Liver (tissue), 9 donors: ENCODE results near the gene TMEM204. TPM values are rescaled to one million over a fixed set of nuclear protein-coding genes. Genes with fewer than 3 reads are reported as not detected.

ENCODE experiments used
- DNase-seq: peaks from one replicate; pipeline ENCODE4 v3.0.0-alpha.2; 2017; ENCODE audit warnings: low spot score
- H3K27ac ChIP-seq, 2 donors: one replicate each; pipeline ENCODE4 v1.7.0; 2013; ENCODE audit warnings: inconsistent platforms in 2 of 2, low read length in 2 of 2, control low read depth in 1 of 2, low read depth in 1 of 2, mild to moderate bottlenecking in 1 of 2
- H3K27me3 ChIP-seq, 4 donors: one replicate each; pipeline versions ENCODE4 v1.6.1 to v1.7.0; 2013; ENCODE audit warnings: low read length in 3 of 4, inconsistent platforms in 1 of 4, mild to moderate bottlenecking in 1 of 4, moderate library complexity in 1 of 4; ENCODE audit not compliant: control insufficient read depth in 4 of 4, insufficient read depth in 4 of 4
- H3K36me3 ChIP-seq, 4 donors: one replicate each; pipeline versions ENCODE4 v1.6.1 to v1.7.0; 2013; ENCODE audit warnings: low read length in 3 of 4, mild to moderate bottlenecking in 3 of 4, low read depth in 1 of 4, moderate library complexity in 1 of 4; ENCODE audit not compliant: control insufficient read depth in 4 of 4, insufficient read depth in 3 of 4
- H3K4me1 ChIP-seq, 4 donors: one replicate each; pipeline versions ENCODE4 v1.6.1 to v1.7.0; 2013; ENCODE audit warnings: low read length in 3 of 4, mild to moderate bottlenecking in 3 of 4, moderate library complexity in 1 of 4; ENCODE audit not compliant: control insufficient read depth in 4 of 4, insufficient read depth in 4 of 4
- H3K4me3 ChIP-seq, 3 donors: one replicate each; pipeline versions ENCODE4 v1.6.1 to v1.7.0; 2013; ENCODE audit warnings: low read length in 3 of 3, control low read depth in 1 of 3, low read depth in 1 of 3, mild to moderate bottlenecking in 1 of 3
- H3K9ac ChIP-seq, 2 donors: one replicate each; pipeline ENCODE4 v1.7.0; 2013; ENCODE audit warnings: low read length in 2 of 2, mild to moderate bottlenecking in 2 of 2, moderate library complexity in 2 of 2, control low read depth in 1 of 2, low read depth in 1 of 2
- H3K9me3 ChIP-seq, 4 donors: one replicate each; pipeline versions ENCODE4 v1.6.1 to v1.7.0; 2013; ENCODE audit warnings: low read length in 3 of 4; ENCODE audit not compliant: control insufficient read depth in 4 of 4
- ATF3 ChIP-seq: IDR thresholded peaks from 2 replicates; pipeline ENCODE4 v1.6.1; 2016; ENCODE audit warnings: antibody characterized with exemption
- CTCF ChIP-seq: fragments of 150-350 bp; IDR thresholded peaks from 2 replicates; pipeline ENCODE4 v1.5.1; 2017; ENCODE audit warnings: improper control_type of control experiment, low read depth, low read length; ENCODE audit not compliant: missing input control
- EGR1 ChIP-seq, 2 donors: IDR thresholded peaks; 2 replicates each; pipeline ENCODE4 v1.6.1; 2016 to 2018; ENCODE audit warnings: antibody characterized with exemption in 2 of 2, low read depth in 2 of 2
- FOXA1 ChIP-seq: IDR thresholded peaks from 2 replicates; pipeline ENCODE4 v1.6.1; 2016; ENCODE audit warnings: antibody characterized with exemption
- FOXA2 ChIP-seq: IDR thresholded peaks from 2 replicates; pipeline ENCODE4 v1.6.1; 2016; ENCODE audit warnings: antibody characterized with exemption
- GABPA ChIP-seq, 2 donors: IDR thresholded peaks in 1 of 2; conservative IDR thresholded peaks in 1 of 2; 2 replicates each; pipeline ENCODE4 v1.6.1; 2016; ENCODE audit warnings: antibody characterized with exemption in 2 of 2, mild to moderate bottlenecking in 1 of 2, moderate library complexity in 1 of 2
- HNF4A ChIP-seq, 2 donors: conservative IDR thresholded peaks; 2 replicates each; pipeline ENCODE4 v1.6.1; 2016; ENCODE audit warnings: antibody characterized with exemption in 2 of 2, mild to moderate bottlenecking in 2 of 2
- HNF4G ChIP-seq: IDR thresholded peaks from 2 replicates; pipeline ENCODE4 v1.6.1; 2016; ENCODE audit warnings: antibody characterized with exemption
- JUND ChIP-seq, 2 donors: IDR thresholded peaks; 2 replicates each; pipeline ENCODE4 v1.6.1; 2016; ENCODE audit warnings: antibody characterized with exemption in 2 of 2
- MAX ChIP-seq: IDR thresholded peaks from 2 replicates; pipeline ENCODE4 v1.6.1; 2016; ENCODE audit warnings: antibody characterized with exemption
- NR2F2 ChIP-seq: IDR thresholded peaks from 2 replicates; pipeline ENCODE4 v1.6.1; 2016; ENCODE audit warnings: antibody characterized with exemption
- RAD21 ChIP-seq, 2 donors: IDR thresholded peaks; 2 replicates each; pipeline ENCODE4 v1.6.1; 2016; ENCODE audit warnings: antibody characterized with exemption in 2 of 2, mild to moderate bottlenecking in 2 of 2
- REST ChIP-seq: IDR thresholded peaks from 2 replicates; pipeline ENCODE4 v1.6.1; 2016; ENCODE audit warnings: antibody characterized with exemption, mild to moderate bottlenecking
- RXRA ChIP-seq, 2 donors: IDR thresholded peaks; 2 replicates each; pipeline ENCODE4 v1.6.1; 2017 to 2018; ENCODE audit warnings: antibody characterized with exemption in 2 of 2, mild to moderate bottlenecking in 1 of 2
- SP1 ChIP-seq: IDR thresholded peaks from 2 replicates; pipeline ENCODE4 v1.6.1; 2018; ENCODE audit warnings: antibody characterized with exemption, mild to moderate bottlenecking
- TAF1 ChIP-seq: conservative IDR thresholded peaks from 2 replicates; pipeline ENCODE4 v1.6.1; 2016; ENCODE audit warnings: antibody characterized with exemption, mild to moderate bottlenecking
- YY1 ChIP-seq: IDR thresholded peaks from 2 replicates; pipeline ENCODE4 v1.6.1; 2016; ENCODE audit warnings: antibody characterized with exemption, mild to moderate bottlenecking
- ZBTB33 ChIP-seq: IDR thresholded peaks from 2 replicates; pipeline ENCODE4 v1.6.1; 2016; ENCODE audit warnings: antibody characterized with exemption
- WGBS: extraction: QIAGEN DNeasy Blood & Tissue Kit; methylation state at CpG from one replicate; pipeline ENCODE4 v1.1.7; 2013; 5-methylcytosine and 5-hydroxymethylcytosine counted together
- polyA plus RNA-seq, 2 donors: library from polyadenylated mRNA; stranded (reverse) in 1 of 2; unstranded in 1 of 2; fragments of 200-250 nt in 1 of 2; fragments of >200 nt in 1 of 2; fragmentation: Nextera tagmentation in 1 of 2; extraction: Ambion mirVana in 1 of 2; gene quantifications; one replicate each; pipeline versions ENCODE4 v1.2.1 to v1.2.3, GENCODE V29; 2013 to 2015
- total RNA-seq, 2 donors: library from RNA; depleted of rRNA; stranded (reverse); fragments of >200 nt; gene quantifications; one replicate each; pipeline ENCODE4 v1.2.3, GENCODE V29; 2014
- donor health status: healthy.
- donor health status: healthy.
- donor health status: healthy.
- donor health status: healthy.
- donor health status: healthy.

The TMEM204 gene
- total and polyA plus RNA-seq, 4 donors, result 3.5 to 14.4 (median 10.7) TPM

- no peak for TF ChIP-seq HNF4A (conservative IDR thresholded peaks at IDR 0.05)
Observed at GRCh38 chr16:1560866-1561265, 27.4 kb downstream of the TMEM204 start (continued).

GRCh38 chr16:1561266-1561665, 27.8 kb downstream of the TMEM204 start:
- H3K27me3 ChIP-seq, result no peaks in the 10 kb centered on the region
- no peaks in the 10 kb centered on the region for H3K9me3 ChIP-seq
- H3K36me3 ChIP-seq, result peaks cover 0 to 36% (median 10%) of the 10 kb centered on the region in 4 donors
- no peak overlapping the region for H3K9ac ChIP-seq
- H3K27ac ChIP-seq, result no peak overlapping the region
- no peak for TF ChIP-seq MAX
- TF ChIP-seq EGR1 (IDR thresholded peaks at IDR 0.05; ENCODE audit: low read depth in 2 of 2), result no peak
- TF ChIP-seq SP1, result no peak
- TF ChIP-seq CTCF, result no peak
- TF ChIP-seq FOXA1, result no peak
- no peak for DNase-seq
- 82% methylated on average over 7 of the region's 7 CpGs for WGBS
- H3K4me3 ChIP-seq, result no peak overlapping the region
- no peaks in the 10 kb centered on the region for H3K4me1 ChIP-seq

- Histone ChIP-seq H3K9me3 (no peaks in the 10 kb centered on the region), H3K27ac (no peak overlapping the region), H3K4me3 (no peak overlapping the region), H3K9ac (no peak overlapping the region), H3K27me3 (no peaks in the 10 kb centered on the region), H3K4me1 (no peaks in the 10 kb centered on the region), H3K36me3 (peaks cover 0 to 34% (median 10%) of the 10 kb centered on the region in 4 donors)
- 93% methylated on average over 14 of the region's 14 CpGs for WGBS
- no peak for DNase-seq
- TF ChIP-seq YY1, result no peak
- no peak for TF ChIP-seq ATF3
- no peak for TF ChIP-seq CTCF
- TF ChIP-seq JUND (IDR thresholded peaks at IDR 0.05), result no peak
- no peak for TF ChIP-seq NR2F2
- TF ChIP-seq MAX, result no peak
- TF ChIP-seq HNF4G, result no peak
- no peak for TF ChIP-seq GABPA (IDR thresholded peaks at IDR 0.05 in 1 of 2, conservative IDR thresholded peaks at IDR 0.05 in 1 of 2)
- TF ChIP-seq HNF4A (conservative IDR thresholded peaks at IDR 0.05), result no peak
- TF ChIP-seq TAF1, result no peak
- no peak for TF ChIP-seq REST
- no peak for TF ChIP-seq FOXA2
- TF ChIP-seq RXRA (IDR thresholded peaks at IDR 0.05), result no peak
- no peak for TF ChIP-seq ZBTB33
- no peak for TF ChIP-seq RAD21 (IDR thresholded peaks at IDR 0.05)
- TF ChIP-seq EGR1 (IDR thresholded peaks at IDR 0.05; ENCODE audit: low read depth in 2 of 2), result no peak
Observed at GRCh38 chr16:1561836-1562235, 28.4 kb downstream of the TMEM204 start.
